ENCODE measurements around the gene ZBTB45.

DNA sequence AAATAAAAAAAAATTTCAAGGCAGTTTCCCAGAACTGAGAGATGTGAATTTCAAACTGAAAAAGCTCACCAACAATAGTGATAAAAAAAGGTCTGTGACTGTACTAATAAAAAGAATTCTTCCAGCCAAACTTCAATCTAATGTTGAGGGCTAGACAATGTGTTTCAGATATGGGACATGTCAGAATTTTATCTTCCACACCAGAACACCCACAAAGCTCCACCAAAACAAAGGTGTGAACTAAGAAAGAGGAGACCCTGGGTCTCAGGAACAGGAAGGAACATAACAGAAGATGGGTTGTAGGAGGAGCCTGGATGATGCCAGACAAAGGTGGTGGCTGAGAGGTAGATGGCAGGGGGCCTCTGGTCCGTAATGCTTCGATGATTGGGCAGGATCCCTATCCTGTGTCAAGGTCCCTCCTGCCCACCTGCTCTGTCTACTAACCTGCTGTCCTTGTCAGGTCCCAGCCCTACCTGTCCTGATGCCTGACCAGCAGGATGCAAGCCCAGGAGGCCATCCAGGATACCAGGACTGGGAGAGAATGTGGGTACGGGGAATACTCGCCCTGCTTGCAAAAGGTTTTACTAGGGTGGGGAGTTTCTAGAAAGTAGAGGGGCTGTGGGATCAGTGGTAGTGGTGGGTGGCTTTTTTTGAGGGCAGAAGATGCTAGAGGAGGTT is 49.0 kb upstream of the ZBTB45 start:
- TF ChIP-seq, protein P1, sequence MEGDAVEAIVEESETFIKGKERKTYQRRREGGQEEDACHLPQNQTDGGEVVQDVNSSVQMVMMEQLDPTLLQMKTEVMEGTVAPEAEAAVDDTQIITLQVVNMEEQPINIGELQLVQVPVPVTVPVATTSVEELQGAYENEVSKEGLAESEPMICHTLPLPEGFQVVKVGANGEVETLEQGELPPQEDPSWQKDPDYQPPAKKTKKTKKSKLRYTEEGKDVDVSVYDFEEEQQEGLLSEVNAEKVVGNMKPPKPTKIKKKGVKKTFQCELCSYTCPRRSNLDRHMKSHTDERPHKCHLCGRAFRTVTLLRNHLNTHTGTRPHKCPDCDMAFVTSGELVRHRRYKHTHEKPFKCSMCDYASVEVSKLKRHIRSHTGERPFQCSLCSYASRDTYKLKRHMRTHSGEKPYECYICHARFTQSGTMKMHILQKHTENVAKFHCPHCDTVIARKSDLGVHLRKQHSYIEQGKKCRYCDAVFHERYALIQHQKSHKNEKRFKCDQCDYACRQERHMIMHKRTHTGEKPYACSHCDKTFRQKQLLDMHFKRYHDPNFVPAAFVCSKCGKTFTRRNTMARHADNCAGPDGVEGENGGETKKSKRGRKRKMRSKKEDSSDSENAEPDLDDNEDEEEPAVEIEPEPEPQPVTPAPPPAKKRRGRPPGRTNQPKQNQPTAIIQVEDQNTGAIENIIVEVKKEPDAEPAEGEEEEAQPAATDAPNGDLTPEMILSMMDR (IDR thresholded peaks at IDR 0.05), result no peak
- TF ChIP-seq EZH2 (IDR thresholded peaks at IDR 0.05), result no peak

Measured in neural progenitor cell (in vitro differentiated cells).